Bone marrow (tissue), 2 donors: ENCODE results near the gene WSB2.
"Not testable (repeated sequence)": the region's sequence is repeated elsewhere in the genome, so short reads cannot be mapped to it uniquely, and the experiment has no call there.

Experiments used
- DNase-seq, 2 donors: peaks; one replicate each; lab custom pipeline; 2025; lab: John Stamatoyannopoulos, UW

The WSB2 gene

DNA sequence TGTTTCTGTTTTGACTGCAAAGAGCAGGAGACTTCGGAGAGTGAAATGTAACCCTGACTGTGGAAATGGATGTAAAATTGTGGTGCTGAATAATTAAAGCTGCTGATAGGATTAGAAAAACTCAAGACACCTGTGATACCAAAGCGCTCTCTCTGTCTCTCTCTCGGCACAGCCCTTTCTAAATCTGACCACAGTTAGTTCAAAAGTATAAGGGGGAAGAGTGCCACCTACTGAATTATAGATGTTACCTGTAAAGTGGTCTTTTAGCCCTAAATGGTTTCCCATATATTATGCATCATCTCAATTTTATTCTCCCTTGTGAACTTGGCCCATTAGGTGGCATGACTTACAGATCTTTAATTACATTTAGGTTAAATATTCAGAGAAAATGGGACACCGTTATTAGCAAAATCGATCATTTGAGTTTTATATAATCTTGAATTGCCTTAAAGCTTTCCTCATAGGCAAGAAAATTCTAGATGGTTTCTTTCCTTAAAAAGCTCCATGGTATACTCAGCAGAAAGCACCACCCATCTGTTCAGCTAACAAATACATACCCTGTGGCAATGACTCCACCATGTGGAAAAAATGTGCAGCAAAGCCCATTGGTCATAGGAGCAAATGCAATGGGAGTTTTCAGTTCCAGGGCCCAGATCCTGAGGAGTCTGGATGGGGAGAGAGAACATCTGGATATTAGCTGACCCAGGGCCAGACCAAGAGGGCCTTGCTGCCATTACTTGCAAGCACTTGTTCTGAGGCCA is 26.4 kb downstream of the WSB2 start:
- no peak for DNase-seq

GRCh38 chr12:118033902-118034301 is 27.1 kb downstream of the WSB2 start:
- DNase-seq, result no peak

DNA sequence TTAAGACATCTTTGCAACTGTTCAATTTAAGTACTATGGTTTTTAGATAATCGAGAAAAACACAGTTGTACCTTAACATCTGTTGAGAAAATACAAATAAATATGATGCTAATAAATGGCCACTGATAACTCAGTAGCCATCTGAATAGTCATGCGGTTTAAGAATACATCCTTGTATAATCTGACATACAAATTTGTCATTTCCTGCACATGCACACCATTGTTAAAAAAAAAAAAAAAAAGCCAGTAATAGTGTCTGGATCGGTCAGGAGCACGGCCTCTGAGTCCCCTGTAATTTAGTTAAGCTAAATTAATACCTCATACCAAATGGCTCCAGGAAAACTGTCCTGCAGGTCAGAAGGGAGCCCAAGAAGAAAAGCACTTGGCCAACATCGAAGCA is 27.7 kb downstream of the WSB2 start:
- DNase-seq, result no peak

DNA sequence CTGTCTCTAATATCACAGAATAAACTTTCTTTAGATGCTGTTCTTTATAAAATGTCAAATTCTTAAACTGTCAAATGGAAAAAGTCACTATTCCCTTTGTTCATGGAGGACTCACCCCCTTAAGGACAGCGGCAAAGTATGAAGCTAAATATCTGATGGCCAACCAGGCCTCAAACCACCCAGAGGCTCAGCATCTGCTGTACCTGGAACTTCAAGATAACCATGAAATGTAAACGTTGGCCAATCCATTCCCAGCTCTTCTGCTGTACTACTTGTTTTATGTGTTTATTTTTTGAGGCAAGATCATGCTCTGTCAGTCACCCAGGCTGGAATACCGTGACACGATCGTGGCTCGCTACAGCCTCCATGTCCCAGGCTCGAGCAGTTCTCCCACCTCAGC is 28.8 kb downstream of the WSB2 start:
- no peak for DNase-seq

GRCh38 chr12:118029166-118029565 is 31.8 kb downstream of the WSB2 start:
- DNase-seq, result no peak

- no peak for DNase-seq
Observed at GRCh38 chr12:118025168-118025567, 35.8 kb downstream of the WSB2 start.

DNA sequence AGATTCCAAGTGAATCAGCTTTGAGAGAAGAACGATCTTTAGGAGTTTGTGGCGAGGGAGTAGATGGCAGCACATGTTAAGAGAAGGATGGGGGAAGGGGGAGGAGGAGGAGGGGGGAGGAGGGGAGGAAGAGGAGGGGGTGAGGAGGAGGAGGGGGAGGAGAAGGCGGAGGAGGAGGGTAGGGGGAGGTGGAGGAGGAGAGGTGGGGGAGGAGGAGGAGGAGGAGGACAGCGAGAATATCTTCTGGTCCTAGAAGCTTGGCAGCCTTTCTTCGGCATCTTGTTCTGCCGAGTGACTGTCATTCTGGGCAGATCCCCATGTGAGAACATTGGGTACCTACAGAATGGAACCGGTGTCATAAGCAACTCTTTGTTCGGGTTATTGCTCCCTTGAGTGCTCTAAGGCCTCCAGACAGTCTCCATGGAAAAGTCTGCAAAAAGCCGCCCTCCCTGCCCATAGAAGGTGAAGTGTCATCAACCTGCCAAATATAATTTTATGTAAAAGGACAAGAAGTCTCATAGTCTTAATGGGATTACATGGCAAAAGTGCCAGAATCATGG is 37.6 kb downstream of the WSB2 start:
- DNase-seq, result no peak

DNA sequence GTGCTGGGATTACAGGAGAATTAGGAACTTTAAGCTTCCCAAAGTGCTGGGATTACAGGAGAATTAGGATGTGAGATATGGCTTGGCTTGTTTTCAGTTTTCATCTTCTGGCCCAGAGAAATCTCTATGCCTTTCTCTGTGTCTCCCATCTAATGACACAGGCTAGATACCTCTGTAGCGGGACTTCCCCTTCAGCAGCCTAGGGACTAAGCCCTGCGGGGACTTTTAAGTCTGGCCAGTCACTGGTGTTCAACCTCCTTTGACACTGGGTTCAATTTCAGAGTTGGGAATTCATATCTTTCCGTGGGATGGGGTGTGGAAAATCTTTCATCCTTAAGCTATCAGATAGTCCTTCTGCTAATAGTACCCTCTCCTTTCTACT is 38.3 kb downstream of the WSB2 start:
- DNase-seq, result no peak

DNA sequence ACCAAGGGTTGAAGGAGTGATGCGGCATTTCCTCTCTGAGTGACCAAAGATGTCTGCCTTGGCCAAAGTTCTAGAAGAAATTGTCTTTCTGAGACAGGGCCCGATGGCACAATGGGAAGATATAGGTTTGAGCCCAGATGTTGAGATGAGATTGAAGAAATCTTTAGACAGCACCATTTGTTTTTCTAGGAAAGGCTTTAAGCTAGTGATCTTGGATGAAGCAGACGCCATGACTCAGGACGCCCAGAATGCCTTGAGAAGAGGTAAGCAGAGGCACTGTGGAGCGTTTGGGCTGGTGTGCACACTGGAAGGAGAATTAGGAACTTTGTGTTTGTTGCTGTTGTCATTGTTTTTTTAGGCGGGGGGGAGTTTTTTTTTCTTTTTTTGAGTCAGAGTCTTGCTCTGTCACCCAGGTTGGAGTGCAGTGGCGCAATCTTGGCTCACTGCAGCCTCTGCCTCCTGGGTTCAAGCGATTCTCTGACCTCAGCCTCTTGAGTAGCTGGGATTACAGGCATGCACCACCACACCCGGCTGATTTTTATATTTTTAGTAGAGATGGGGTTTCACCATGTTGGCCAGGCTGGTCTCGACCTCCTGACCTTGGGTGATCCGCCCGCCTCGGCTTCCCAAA is 38.8 kb downstream of the WSB2 start:
- DNase-seq, result not testable (repeated sequence)

- no peak for DNase-seq
Observed at GRCh38 chr12:118020036-118020435, 40.9 kb downstream of the WSB2 start.

DNA sequence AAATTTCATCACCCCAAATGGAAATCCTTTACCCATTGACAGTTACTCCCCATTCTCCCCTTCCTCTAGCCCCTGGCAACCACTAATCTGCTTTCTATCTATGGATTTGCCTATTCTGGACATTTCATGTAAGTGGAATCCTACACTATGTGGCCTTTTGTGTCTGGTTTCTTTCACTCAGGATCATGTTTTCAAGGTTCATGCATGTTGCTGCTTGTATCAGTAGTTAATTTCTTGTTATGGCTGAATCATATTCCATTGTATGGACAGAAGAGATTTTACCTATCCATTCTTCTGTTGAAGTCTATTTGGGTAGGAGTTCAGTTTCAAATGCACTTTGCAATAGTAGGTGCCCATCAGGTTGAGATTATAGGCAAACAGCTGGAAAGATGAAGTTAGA is 43.1 kb downstream of the WSB2 start:
- DNase-seq, result no peak

GRCh38 chr12:118016424-118017264 is 44.3 kb downstream of the WSB2 start, which contains the start of gene RFC5:
Gene RFC5, plus strand, starts transcription at chr12:118016703. Its CDS starts 125 bp downstream, at chr12:118016828.
- peak; percentile 91 to 95 for DNase-seq

- no peak for DNase-seq
Observed at GRCh38 chr12:118015944-118016343, 45.0 kb downstream of the WSB2 start.

GRCh38 chr12:118015306-118015705 is 45.7 kb downstream of the WSB2 start:
- no peak for DNase-seq

GRCh38 chr12:118013283-118013682 is 47.7 kb downstream of the WSB2 start:
- no peak for DNase-seq

GRCh38 chr12:118011961-118012360 is 49.0 kb downstream of the WSB2 start:
- no peak for DNase-seq

DNA sequence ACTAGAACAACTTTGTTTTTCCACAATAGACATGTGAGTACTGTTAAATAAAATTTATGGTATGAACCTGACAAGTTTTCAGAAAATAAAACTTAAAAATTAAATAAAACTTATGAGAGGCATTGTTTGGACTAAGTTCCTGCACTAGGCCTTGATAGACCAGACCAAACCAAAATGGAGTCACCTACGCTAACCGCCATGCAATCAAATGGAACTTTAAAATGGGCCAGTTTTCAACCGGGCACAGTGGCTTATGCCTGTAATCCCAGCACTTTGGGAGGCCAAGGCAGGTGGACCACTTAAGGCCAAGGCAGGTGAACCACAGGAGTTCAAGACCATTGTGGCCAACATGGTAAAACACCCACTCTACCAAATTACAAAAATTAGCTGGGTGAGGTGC is 49.6 kb downstream of the WSB2 start:
- DNase-seq, result no peak

GRCh38 chr12:118010903-118011302 is 50.1 kb downstream of the WSB2 start:
- no peak for DNase-seq

- DNase-seq, result not testable (repeated sequence)
Observed at GRCh38 chr12:117999806-118000205, 61.2 kb downstream of the WSB2 start.

DNA sequence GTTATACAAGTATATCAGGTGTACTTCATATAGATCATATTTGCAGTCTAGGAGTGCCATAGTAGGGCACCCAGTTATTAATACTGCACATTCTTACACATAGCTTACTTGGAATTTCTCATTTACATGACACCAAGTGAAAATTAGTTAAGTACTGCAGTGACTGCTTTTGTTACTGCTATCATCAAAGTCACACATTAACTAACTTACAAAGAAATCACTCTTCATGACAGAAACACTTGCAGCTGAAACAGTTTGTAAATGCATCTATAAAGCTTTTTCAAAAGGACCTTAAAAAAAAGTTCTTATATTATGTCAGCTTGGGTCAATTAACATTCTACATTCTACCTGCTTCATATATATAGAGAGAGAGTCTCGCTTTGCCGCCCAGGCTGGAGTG is 62.3 kb downstream of the WSB2 start:
- no peak for DNase-seq

DNA sequence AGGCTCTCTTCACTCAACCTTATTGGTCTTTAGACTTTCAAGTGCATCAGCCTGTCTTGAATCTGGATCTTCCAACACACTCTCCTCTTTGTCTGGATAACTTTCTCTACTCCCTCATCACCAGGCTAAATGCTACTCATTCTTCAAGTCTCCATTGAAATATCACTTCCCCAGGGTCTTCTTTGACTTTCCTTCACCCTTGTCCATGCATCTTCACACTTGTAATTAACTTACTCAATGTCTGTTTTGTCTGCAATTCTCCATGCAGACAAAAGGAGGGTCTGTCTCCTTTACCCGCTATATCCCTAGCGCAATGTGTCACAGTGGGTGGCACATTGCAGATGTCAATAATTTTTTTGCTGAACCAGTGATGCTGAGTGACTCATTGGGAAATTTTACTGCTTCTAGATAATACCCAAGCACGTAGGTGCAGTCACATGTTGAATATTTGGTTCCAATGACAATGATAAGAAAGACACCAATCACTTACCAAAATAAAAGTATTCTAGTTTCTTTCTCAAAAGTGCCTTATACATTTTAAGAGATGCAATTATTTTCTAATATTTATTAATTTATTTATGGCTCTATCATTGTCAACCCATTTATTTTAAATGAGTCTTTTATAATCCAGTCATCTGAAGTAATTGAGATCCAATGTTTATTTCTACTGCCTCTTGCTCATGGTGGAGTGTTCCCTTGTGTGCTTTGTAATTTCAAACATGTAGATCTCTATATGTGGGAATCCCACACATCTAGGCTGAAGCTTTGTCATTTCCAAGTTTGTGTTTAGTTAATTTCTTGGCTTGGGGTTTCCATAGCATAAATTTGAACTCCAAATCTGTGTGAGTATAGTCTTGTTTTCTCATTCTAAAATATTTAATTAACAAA is 66.2 kb downstream of the WSB2 start:
- DNase-seq, result no peak
